B cell (primary cell): ENCODE results near the gene ENC1. TPM values are rescaled to one million over a fixed set of nuclear protein-coding genes. Genes with fewer than 3 reads are reported as not detected.

ENCODE experiments used
- ATAC-seq: fragments of 200-7000 bp; cut with Tn5 transposase; one replicate; pipeline ENCODE4 v1.10.0; 2021; ENCODE audit warnings: low read depth, mild to moderate bottlenecking, moderate number of reproducible peaks, moderate library complexity
- CTCF ChIA-PET: fragments of 350-600 bp; sonication (Branson Sonifier 250); formaldehyde crosslinking; loops from one replicate; lab custom pipeline; 2021; ENCODE audit warnings: antibody characterized with exemption, inconsistent platforms; lab: Charles Lee
- POLR2A ChIA-PET: fragments of 350-600 bp; sonication (Branson Sonifier 250); formaldehyde crosslinking; loops from one replicate; lab custom pipeline; 2021; ENCODE audit warnings: antibody characterized with exemption; lab: Charles Lee
- DNase-seq: peaks from one replicate; pipeline ENCODE4 v3.0.0; 2013
- H2AFZ ChIP-seq: 2 replicates; pipeline ENCODE4 v1.6.1; 2012; ENCODE audit warnings: mild to moderate bottlenecking, low read depth, low read length; ENCODE audit not compliant: insufficient read depth, poor library complexity, severe bottlenecking
- H3K27ac ChIP-seq, 2 donors: 1 replicate in 1 of 2; 2 replicates in 1 of 2; pipeline ENCODE4 v1.5.1; 2012 to 2013; ENCODE audit warnings: low read length in 2 of 2, mild to moderate bottlenecking in 2 of 2, moderate library complexity in 1 of 2
- H3K27me3 ChIP-seq, 4 experiments: fragments of 200-600 bp in 1 of 4; sonication (generic) in 1 of 4; replicated peaks in 1 of 4; 1 replicate in 2 of 4; 2 replicates in 2 of 4; pipeline versions ENCODE4 v1.6.1 to v1.7.0; 2013 to 2016; ENCODE audit warnings: low read length in 3 of 4, mild to moderate bottlenecking in 2 of 4, mixed read lengths in 1 of 4, moderate library complexity in 1 of 4; ENCODE audit not compliant: insufficient read depth in 4 of 4, control insufficient read depth in 3 of 4; ENCODE audit errors: control extremely low read depth in 1 of 4
- H3K36me3 ChIP-seq, 2 experiments: replicated peaks in 1 of 2; 1 replicate in 1 of 2; 2 replicates in 1 of 2; pipeline versions ENCODE4 v1.6.1 to v1.7.1; 2013; ENCODE audit warnings: low read length in 1 of 2; ENCODE audit not compliant: insufficient read depth in 2 of 2, control insufficient read depth in 1 of 2; ENCODE audit errors: control extremely low read depth in 1 of 2, extremely low read depth in 1 of 2
- H3K4me1 ChIP-seq, 2 donors: fragments of 200-600 bp in 1 of 2; sonication (generic) in 1 of 2; 1 replicate in 1 of 2; 2 replicates in 1 of 2; pipeline versions ENCODE4 v1.5.1 to v1.6.1; 2013 to 2017; ENCODE audit warnings: low read length in 2 of 2; ENCODE audit not compliant: control insufficient read depth in 2 of 2, insufficient read depth in 2 of 2
- H3K4me2 ChIP-seq: replicated peaks from 2 replicates; pipeline ENCODE3; 2012; ENCODE audit warnings: mild to moderate bottlenecking, low read depth, low read length; ENCODE audit not compliant: poor library complexity, severe bottlenecking
- H3K4me3 ChIP-seq, 5 experiments: fragments of 200-600 bp in 1 of 5; sonication (generic) in 1 of 5; 1 replicate in 3 of 5; 2 replicates in 2 of 5; pipeline versions ENCODE4 v1.5.1 to v1.7.0; 2011 to 2016; ENCODE audit warnings: low read length in 4 of 5, mild to moderate bottlenecking in 4 of 5, low read depth in 2 of 5, control low read depth in 1 of 5, moderate library complexity in 1 of 5; ENCODE audit not compliant: insufficient read depth in 1 of 5; ENCODE audit errors: control extremely low read depth in 1 of 5, extremely low read depth in 1 of 5
- H3K79me2 ChIP-seq: fragments of 200-600 bp; sonication (generic); one replicate; pipeline ENCODE4 v1.6.0; 2016; ENCODE audit warnings: low read length; ENCODE audit not compliant: control insufficient read depth, insufficient read depth
- H3K9ac ChIP-seq: fragments of 200-600 bp; sonication (generic); 2 replicates; pipeline ENCODE4 v1.6.1; 2017; ENCODE audit warnings: mild to moderate bottlenecking, low read length, moderate library complexity
- H3K9me3 ChIP-seq, 3 donors: one replicate each; pipeline versions ENCODE4 v1.6.1 to v1.7.1; 2013; ENCODE audit warnings: low read length in 2 of 3; ENCODE audit not compliant: control insufficient read depth in 2 of 3, insufficient read depth in 1 of 3; ENCODE audit errors: control extremely low read depth in 1 of 3
- H4K20me1 ChIP-seq: 2 replicates; pipeline ENCODE4 v1.6.0; 2012; ENCODE audit warnings: mild to moderate bottlenecking, low read length; ENCODE audit not compliant: insufficient read depth, control insufficient read depth, poor library complexity, severe bottlenecking
- H3K27ac Mint-ChIP-seq: one replicate; pipeline ENCODE4 v1.8.0; 2021; ENCODE audit warnings: mixed read lengths
- H3K27me3 Mint-ChIP-seq: one replicate; pipeline ENCODE4 v1.8.0; 2021; ENCODE audit warnings: mixed read lengths
- H3K4me1 Mint-ChIP-seq: one replicate; pipeline ENCODE4 v1.8.0; 2021; ENCODE audit warnings: mixed read lengths
- H3K4me3 Mint-ChIP-seq: one replicate; pipeline ENCODE4 v1.8.0; 2021; ENCODE audit warnings: mixed read lengths
- H3K9me3 Mint-ChIP-seq: one replicate; pipeline ENCODE4 v1.8.0; 2022; ENCODE audit warnings: mixed read lengths; ENCODE audit not compliant: insufficient read depth
- CTCF ChIP-seq: fragments of 200-600 bp; IDR thresholded peaks from one replicate; pipeline ENCODE4 v1.8.0; 2022; ENCODE audit warnings: antibody characterized with exemption, mild to moderate bottlenecking
- EZH2 ChIP-seq: IDR thresholded peaks from 2 replicates; pipeline ENCODE4 v1.6.1; 2012; ENCODE audit warnings: borderline replicate concordance, low read depth, mild to moderate bottlenecking, moderate library complexity, low read length; ENCODE audit not compliant: insufficient read depth, poor library complexity, severe bottlenecking
- WGBS: methylation state at CpG from one replicate; pipeline ENCODE4 v1.1.5; 2013; ENCODE audit warnings: missing lambda C conversion rate; ENCODE audit not compliant: insufficient coverage; 5-methylcytosine and 5-hydroxymethylcytosine counted together
- intact Hi-C: fragments of 100-400 bp; cut with micrococcal nuclease; formaldehyde crosslinking; loops from one replicate; pipeline ENCODE4 v1.10.0; 2022
- polyA plus RNA-seq: library from polyadenylated mRNA; depleted of rRNA; stranded (reverse); fragments of >200 nt; gene quantifications from 2 replicates; pipeline ENCODE4 v1.2.3, GENCODE V29; 2012
- total RNA-seq, 2 donors: library from RNA; stranded (reverse); fragments of 120-200 nt in 1 of 2; gene quantifications; 1 replicate in 1 of 2; 2 replicates in 1 of 2; pipeline versions ENCODE4 v1.2.3 to v1.2.4, GENCODE V29; 2013 to 2022

Gene ENC1
- total and polyA plus RNA-seq, 2 donors (not counting 1 experiment from before 2014, with no cell fraction given), result 7.2 to 14.6 TPM

- Mint-ChIP-seq H3K4me1 (peaks cover 2% of the 10 kb centered on the region), H3K27me3 (peaks cover 27% of the 10 kb centered on the region), H3K4me3 (no peak overlapping the region), H3K27ac (no peak overlapping the region), H3K9me3 (no peaks in the 10 kb centered on the region)
- H2AFZ ChIP-seq, result no peak overlapping the region
- H3K27ac ChIP-seq, result no peak overlapping the region
- H3K36me3 ChIP-seq, result no peaks in the 10 kb centered on the region
- H3K4me2 ChIP-seq, result no peak overlapping the region
- no peaks in the 10 kb centered on the region for H3K4me1 ChIP-seq
- H4K20me1 ChIP-seq, result no peaks in the 10 kb centered on the region
- no peak overlapping the region for H3K9ac ChIP-seq
- peaks cover 0 to 10% (median 7%) of the 10 kb centered on the region in 4 experiments for H3K27me3 ChIP-seq
- POLR2A ChIA-PET, result no interaction called here
- no peak for ATAC-seq
- no peak for DNase-seq
- H3K9me3 ChIP-seq, result no peaks in the 10 kb centered on the region
- no peaks in the 10 kb centered on the region for H3K79me2 ChIP-seq
- no peak overlapping the region for H3K4me3 ChIP-seq
- TF ChIP-seq CTCF, result no peak
- TF ChIP-seq EZH2, result no peak
- intact Hi-C loops, result no loop called here
- 86% methylated on average over 1 of the region's 3 CpGs for WGBS
- CTCF ChIA-PET, result interaction anchor here (3.0 kb wide), 1 partner anchor 750 kb away, joined by 18 read pairs; no protein-coding TSS in a partner anchor
These were observed 12.0 kb upstream of the ENC1 start for GRCh38 chr5:74652576-74652975.

- CTCF ChIA-PET, result interaction anchor here (3.0 kb wide), 1 partner anchor 749 kb away, joined by 18 read pairs; no protein-coding TSS in a partner anchor
- intact Hi-C loops, result no loop called here
- H3K4me3 Mint-ChIP-seq, result no peak overlapping the region
- ATAC-seq, result no peak
- Histone ChIP-seq H3K4me3 (no peak overlapping the region), H3K4me1 (no peaks in the 10 kb centered on the region), H3K9ac (no peak overlapping the region), H4K20me1 (no peaks in the 10 kb centered on the region), H3K27ac (no peak overlapping the region), H3K27me3 (peaks cover 0 to 10% (median 7%) of the 10 kb centered on the region in 4 experiments), H3K79me2 (no peaks in the 10 kb centered on the region), H3K36me3 (no peaks in the 10 kb centered on the region), H3K9me3 (no peaks in the 10 kb centered on the region), H2AFZ (no peak overlapping the region), H3K4me2 (no peak overlapping the region)
- H3K27ac Mint-ChIP-seq, result no peak overlapping the region
- no peaks in the 10 kb centered on the region for H3K9me3 Mint-ChIP-seq
- no peak for DNase-seq
- POLR2A ChIA-PET, result no interaction called here
- 50% methylated on average over 1 of the region's 3 CpGs for WGBS
- TF ChIP-seq EZH2 (no peak), CTCF (no peak)
- H3K27me3 Mint-ChIP-seq, result peaks cover 25% of the 10 kb centered on the region
- H3K4me1 Mint-ChIP-seq, result peaks cover 2% of the 10 kb centered on the region
These were observed 11.2 kb upstream of the ENC1 start for GRCh38 chr5:74651710-74652109.
